NB4 (cell line): ENCODE measurements around the gene SLC25A25.

Experiments
- CTCF ChIP-seq: IDR thresholded peaks from one replicate; pipeline ENCODE4 v1.5.1; 2012; ENCODE audit warnings: low read depth, low read length
- MAX ChIP-seq: IDR thresholded peaks from 2 replicates; pipeline ENCODE4 v1.6.1; 2011; ENCODE audit warnings: low read depth, low read length
- MYC ChIP-seq: IDR thresholded peaks from 2 replicates; pipeline ENCODE4 v1.6.1; 2011; ENCODE audit warnings: low read depth, low read length
- POLR2A ChIP-seq: IDR thresholded peaks from 2 replicates; pipeline ENCODE4 v1.6.1; 2011; ENCODE audit warnings: mild to moderate bottlenecking; ENCODE audit not compliant: insufficient read length; ENCODE audit errors: extremely low read depth

- TF ChIP-seq CTCF (no peak), MYC (no peak), POLR2A (no peak), MAX (no peak)
Observed at GRCh38 chr9:128155736-128156500, 87.9 kb downstream of the SLC25A25 start.
